Gastrocnemius medialis (tissue), 4 donors: ENCODE data around the gene OTOF. TPM values are rescaled to one million over a fixed set of nuclear protein-coding genes. Genes with fewer than 3 reads are reported as not detected.

Experiments used
- ATAC-seq, 2 donors: fragments of 150-250 bp; one replicate each; pipeline ENCODE4 v1.9.1; 2016
- DNase-seq, 2 donors: peaks; one replicate each; pipeline ENCODE4 v3.0.0-alpha.2; 2019
- H3K27ac ChIP-seq, 4 donors: fragments of 200-600 bp; sonication (generic); 1 replicate in 1 of 4; 2 replicates in 3 of 4; pipeline ENCODE4 v1.5.1; 2016 to 2018; ENCODE audit warnings: mild to moderate bottlenecking in 2 of 4, moderate library complexity in 1 of 4
- H3K27me3 ChIP-seq, 3 donors: fragments of 200-600 bp; sonication (generic) in 2 of 3; 1 replicate in 1 of 3; 2 replicates in 2 of 3; pipeline versions ENCODE4 v1.5.1 to v1.6.0; 2016 to 2019; ENCODE audit warnings: mild to moderate bottlenecking in 1 of 3, moderate library complexity in 1 of 3
- H3K36me3 ChIP-seq, 2 donors: fragments of 200-600 bp; sonication (generic) in 1 of 2; one replicate each; pipeline ENCODE4 v1.5.1; 2017 to 2018
- H3K4me1 ChIP-seq, 2 donors: fragments of 200-600 bp; sonication (generic) in 1 of 2; one replicate each; pipeline ENCODE4 v1.5.1; 2016 to 2017; ENCODE audit warnings: mild to moderate bottlenecking in 2 of 2
- H3K4me3 ChIP-seq, 4 donors: fragments of 200-600 bp; sonication (generic) in 3 of 4; 1 replicate in 1 of 4; 2 replicates in 3 of 4; pipeline ENCODE4 v1.5.1; 2016 to 2019; ENCODE audit warnings: mild to moderate bottlenecking in 2 of 4
- H3K9me3 ChIP-seq, 3 donors: fragments of 200-600 bp; sonication (generic) in 2 of 3; 1 replicate in 1 of 3; 2 replicates in 2 of 3; pipeline ENCODE4 v1.5.1; 2016 to 2019
- CTCF ChIP-seq, 5 experiments: fragments of 450-650 bp in 3 of 5; fragments of 200-600 bp in 2 of 5; sonication (generic) in 2 of 5; IDR thresholded peaks in 4 of 5; conservative IDR thresholded peaks in 1 of 5; 1 replicate in 4 of 5; 2 replicates in 1 of 5; pipeline ENCODE4 v1.5.1; 2016 to 2019; ENCODE audit warnings: antibody characterized with exemption in 5 of 5, mild to moderate bottlenecking in 3 of 5, moderate library complexity in 3 of 5
- POLR2A ChIP-seq, 2 donors: fragments of 450-650 bp; IDR thresholded peaks; one replicate each; pipeline ENCODE4 v1.6.1; 2017; ENCODE audit warnings: antibody characterized with exemption in 2 of 2, mild to moderate bottlenecking in 2 of 2, moderate library complexity in 2 of 2
- in situ Hi-C, 4 donors: fragments of 200-750 bp; cut with MboI; loops; one replicate each; pipeline versions ENCODE4 v1.15.0 to v1.8.0; 2017; ENCODE audit warnings: low sequenced_read_pairs in 4 of 4
- intact Hi-C: fragments of 100-400 bp; cut with DNase I; formaldehyde crosslinking; loops from one replicate; pipeline ENCODE4 v1.15.1; 2023; ENCODE audit warnings: low total_unique reads
- total RNA-seq, 4 donors: library from RNA; depleted of rRNA; stranded (reverse); fragments of >200 nt; gene quantifications; one replicate each; pipeline versions ENCODE4 v1.1.0 to v1.2.3, GENCODE V29; 2016

Gene OTOF
- total RNA-seq, 4 donors from 2014 or later = 0.09 to 0.46 TPM; not detected in 2

DNA sequence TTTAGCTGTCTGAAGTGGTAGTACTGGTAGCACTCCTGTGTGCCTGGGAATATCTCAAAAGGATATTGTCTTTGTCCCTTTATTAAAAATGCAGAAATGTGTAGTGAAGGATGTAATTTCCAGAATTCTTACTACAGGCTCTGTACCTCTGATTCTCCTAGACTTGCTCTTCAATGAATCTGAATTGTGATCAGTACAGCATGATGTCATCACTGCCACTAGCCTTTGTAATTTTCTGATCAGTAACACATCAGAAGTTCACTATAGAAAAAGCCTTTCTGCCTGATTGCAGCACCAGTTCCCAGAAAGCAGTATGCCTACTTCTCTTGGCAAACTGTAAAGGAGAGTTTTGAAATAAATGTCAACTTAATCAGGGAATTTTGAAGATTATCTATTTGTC is 29.2 kb upstream of the OTOF start:
- TF ChIP-seq POLR2A (IDR thresholded peaks at IDR 0.05) (no peak), CTCF (IDR thresholded peaks at IDR 0.05 in 4 of 5, conservative IDR thresholded peaks at IDR 0.05 in 1 of 5) (no peak)
- DNase-seq (no peak), ATAC-seq (no peak)
- in situ Hi-C loops = no loop called here
- H3K27me3 ChIP-seq = no peaks in the 10 kb centered on the region
- H3K4me1 ChIP-seq = peaks cover 3 to 10% of the 10 kb centered on the region in 2 donors
- H3K4me3 ChIP-seq = no peak overlapping the region
- intact Hi-C loops = no loop called here
- H3K27ac ChIP-seq = no peak overlapping the region
- H3K36me3 ChIP-seq = no peaks in the 10 kb centered on the region
- no peaks in the 10 kb centered on the region for H3K9me3 ChIP-seq

DNA sequence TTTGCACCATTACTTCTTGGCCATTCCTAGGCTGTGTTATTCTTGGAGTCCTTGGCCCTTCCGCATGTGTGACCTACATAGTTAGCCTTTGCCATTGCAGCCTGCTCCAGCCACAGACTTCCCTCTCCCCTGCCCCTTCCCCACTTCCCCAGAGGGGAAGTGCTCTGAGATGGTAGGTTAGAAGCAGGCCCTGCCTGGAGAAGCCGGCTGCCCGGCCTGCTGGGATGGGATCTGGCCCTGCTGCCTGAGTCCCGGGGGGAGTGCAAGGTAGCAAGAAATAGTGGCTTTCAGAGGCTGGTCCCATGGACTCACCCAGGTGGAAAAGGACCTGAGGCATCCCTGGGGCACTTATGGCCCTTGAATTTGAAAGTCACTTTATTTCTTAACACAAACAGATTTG is 28.4 kb upstream of the OTOF start:
- Histone ChIP-seq H3K27me3 (no peaks in the 10 kb centered on the region), H3K9me3 (no peaks in the 10 kb centered on the region)

DNA sequence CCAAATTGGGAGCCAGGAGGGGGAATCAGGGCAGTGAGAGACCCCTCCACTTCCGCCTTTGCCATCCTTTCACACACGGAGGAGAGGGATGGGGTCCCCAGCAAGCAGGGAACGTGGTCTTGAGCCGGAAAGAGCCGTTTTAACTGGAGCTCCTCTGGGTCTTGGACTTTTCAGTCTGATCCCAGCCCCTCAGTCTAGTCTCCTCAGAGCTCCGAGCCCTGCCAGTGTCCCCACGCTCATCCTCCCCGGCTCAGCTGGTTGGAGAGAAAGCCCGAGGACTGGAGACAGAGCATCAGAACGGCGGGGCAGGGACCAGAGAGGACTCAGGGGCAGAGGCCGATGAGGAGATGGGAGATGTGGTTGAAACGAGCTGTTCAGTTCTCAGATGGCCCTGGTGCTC is 26.1 kb upstream of the OTOF start:
- Histone ChIP-seq H3K9me3 (no peaks in the 10 kb centered on the region), H3K27ac (no peak overlapping the region), H3K4me3 (peak overlapping the region in 1 of 4 donors; percentile 37), H3K4me1 (peaks cover 3 to 10% of the 10 kb centered on the region in 2 donors), H3K36me3 (no peaks in the 10 kb centered on the region), H3K27me3 (no peaks in the 10 kb centered on the region)
- intact Hi-C loops = loop anchor here (5.0 kb wide), 1 partner anchor 243 kb away; no protein-coding TSS in a partner anchor
- in situ Hi-C loops = no loop called here
- DNase-seq = no peak
- ATAC-seq = no peak
- TF ChIP-seq POLR2A (IDR thresholded peaks at IDR 0.05) (no peak), CTCF (IDR thresholded peaks at IDR 0.05 in 4 of 5, conservative IDR thresholded peaks at IDR 0.05 in 1 of 5) (no peak)

More for the DNA sequence above, 28.4 kb upstream of the OTOF start:
- in situ Hi-C loops = no loop called here
- intact Hi-C loops = no loop called here
- DNase-seq (no peak), ATAC-seq (no peak)
- TF ChIP-seq POLR2A (IDR thresholded peaks at IDR 0.05) (no peak), CTCF (IDR thresholded peaks at IDR 0.05 in 4 of 5, conservative IDR thresholded peaks at IDR 0.05 in 1 of 5) (no peak)
- H3K27ac ChIP-seq = no peak overlapping the region
- H3K4me1 ChIP-seq = peaks cover 3 to 10% of the 10 kb centered on the region in 2 donors
- H3K4me3 ChIP-seq = no peak overlapping the region
- no peaks in the 10 kb centered on the region for H3K36me3 ChIP-seq

- peak overlapping the region; percentile 37 to 66 (median 51) for H3K4me3 ChIP-seq
- in situ Hi-C loops (no loop called here), intact Hi-C loops (loop anchor here (1.0 to 5.0 kb wide), 3 partner anchors 74 to 244 kb away; no protein-coding TSS in a partner anchor)
- no peaks in the 10 kb centered on the region for H3K9me3 ChIP-seq
- DNase-seq (peak; percentile 20 to 70), ATAC-seq (peak; percentile 83 to 92)
- H3K36me3 ChIP-seq = no peaks in the 10 kb centered on the region
- H3K4me1 ChIP-seq = peaks cover 3 to 10% of the 10 kb centered on the region in 2 donors
- H3K27me3 ChIP-seq = no peaks in the 10 kb centered on the region
- no peak for TF ChIP-seq POLR2A (IDR thresholded peaks at IDR 0.05)
- TF ChIP-seq CTCF (IDR thresholded peaks at IDR 0.05 in 4 of 5, conservative IDR thresholded peaks at IDR 0.05 in 1 of 5) = peak; percentile 65 to 87 (median 85)
- H3K27ac ChIP-seq = peak overlapping the region in 2 of 4 donors; percentile 40 to 48
Observed at GRCh38 chr2:26503231-26503880, 25.4 kb upstream of the OTOF start.
